MM.1S (cell line): Measurements from ENCODE around the gene MGAT5.

ENCODE experiments used
- CTCF ChIP-seq: fragments of 300-600 bp; sonication (generic); IDR thresholded peaks from 2 replicates; pipeline ENCODE4 v1.5.1; 2016; ENCODE audit warnings: antibody characterized with exemption, low read length, mixed read lengths
- EZH2 ChIP-seq: fragments of 300-600 bp; sonication (generic); optimal IDR thresholded peaks from 2 replicates; pipeline ENCODE3; 2017; ENCODE audit warnings: low read depth, mild to moderate bottlenecking, antibody characterized with exemption, low read length, mixed read lengths

DNA sequence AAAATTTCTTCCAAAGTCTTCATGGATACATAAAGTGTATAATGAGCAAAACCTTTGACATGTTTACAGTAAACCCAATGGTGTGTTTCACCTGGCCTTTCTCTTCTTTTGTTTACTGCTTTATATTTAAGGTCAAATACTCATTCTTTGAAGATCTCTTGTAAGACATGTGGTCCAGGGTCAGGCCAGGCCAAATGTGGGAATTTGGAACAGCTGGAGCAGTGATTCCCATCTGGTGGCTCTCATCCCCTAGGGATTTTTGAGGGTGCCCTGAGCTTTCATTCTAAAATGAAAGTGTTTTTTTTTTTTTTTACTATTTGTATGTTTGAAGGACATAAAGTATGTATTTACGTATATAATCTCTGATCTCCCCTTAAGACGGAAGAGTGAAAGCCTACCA lies 13.8 kb upstream of the MGAT5 start:
- TF ChIP-seq CTCF (no peak), EZH2 (no peak)
